NT2/D1 (cell line): ENCODE results near the gene ASAP2.

Experiments
- DNase-seq: peaks from one replicate; pipeline ENCODE4 v3.0.0-alpha.2; 2011; ENCODE audit warnings: low read depth, low spot score
- H3K27me3 ChIP-seq: 2 replicates; pipeline ENCODE4 v1.6.0; 2011; ENCODE audit warnings: mild to moderate bottlenecking; ENCODE audit not compliant: insufficient read length, insufficient read depth
- H3K36me3 ChIP-seq: 2 replicates; pipeline ENCODE4 v1.6.1; 2011; ENCODE audit warnings: mild to moderate bottlenecking, low read length, mixed read lengths; ENCODE audit not compliant: insufficient read depth, insufficient read length
- H3K4me1 ChIP-seq: 2 replicates; pipeline ENCODE4 v1.5.1; 2011; ENCODE audit not compliant: insufficient read depth, insufficient read length
- H3K4me3 ChIP-seq: 2 replicates; pipeline ENCODE4 v1.5.1; 2011; ENCODE audit warnings: low read depth; ENCODE audit not compliant: insufficient read length
- H3K9ac ChIP-seq: 2 replicates; pipeline ENCODE4 v1.6.0; 2011; ENCODE audit warnings: low read depth; ENCODE audit not compliant: insufficient read length
- H3K9me3 ChIP-seq: 2 replicates; pipeline ENCODE4 v1.5.1; 2011; ENCODE audit warnings: mild to moderate bottlenecking, low read length; ENCODE audit not compliant: insufficient read depth
- SUZ12 ChIP-seq: IDR thresholded peaks from 2 replicates; pipeline ENCODE4 v1.6.1; 2011; ENCODE audit not compliant: insufficient read length, insufficient read depth; ENCODE audit errors: extremely low read depth
- YY1 ChIP-seq: IDR thresholded peaks from 2 replicates; pipeline ENCODE4 v1.6.1; 2011; ENCODE audit not compliant: insufficient read length, insufficient read depth
- ZNF274 ChIP-seq: IDR thresholded peaks from 2 replicates; pipeline ENCODE4 v1.6.1; 2011; ENCODE audit warnings: mild to moderate bottlenecking, low read depth, low read length

ASAP2 gene

GRCh38 chr2:9408641-9409151 is 202.1 kb downstream of the ASAP2 start:
- TF ChIP-seq ZNF274 = no peak
- no peak for TF ChIP-seq SUZ12
- no peak for TF ChIP-seq YY1
- no peaks in the 10 kb centered on the region for H3K4me1 ChIP-seq
- no peak overlapping the region for H3K9ac ChIP-seq
- no peak overlapping the region for H3K4me3 ChIP-seq
- DNase-seq = no peak
- peaks cover 48% of the 10 kb centered on the region for H3K36me3 ChIP-seq
- no peaks in the 10 kb centered on the region for H3K27me3 ChIP-seq
- H3K9me3 ChIP-seq = no peaks in the 10 kb centered on the region

GRCh38 chr2:9410108-9410507 is 203.5 kb downstream of the ASAP2 start:
- Histone ChIP-seq H3K4me1 (no peaks in the 10 kb centered on the region), H3K27me3 (no peaks in the 10 kb centered on the region), H3K9ac (no peak overlapping the region), H3K4me3 (no peak overlapping the region), H3K9me3 (no peaks in the 10 kb centered on the region), H3K36me3 (peaks cover 52% of the 10 kb centered on the region)
- DNase-seq = no peak
- TF ChIP-seq SUZ12 (no peak), YY1 (no peak), ZNF274 (no peak)

- TF ChIP-seq YY1 (no peak), SUZ12 (no peak), ZNF274 (no peak)
- peaks cover 47% of the 10 kb centered on the region for H3K36me3 ChIP-seq
Measured at GRCh38 chr2:9412781-9413180, 206.2 kb downstream of the ASAP2 start.

GRCh38 chr2:9415516-9416169 is 209.0 kb downstream of the ASAP2 start:
- no peak for DNase-seq
- Histone ChIP-seq H3K4me3 (no peak overlapping the region), H3K36me3 (peaks cover 45% of the 10 kb centered on the region), H3K9me3 (no peaks in the 10 kb centered on the region), H3K9ac (no peak overlapping the region), H3K27me3 (no peaks in the 10 kb centered on the region), H3K4me1 (no peaks in the 10 kb centered on the region)
- TF ChIP-seq ZNF274 = no peak

More at GRCh38 chr2:9412781-9413180, 206.2 kb downstream of the ASAP2 start:
- no peak for DNase-seq
- no peaks in the 10 kb centered on the region for H3K27me3 ChIP-seq
- no peak overlapping the region for H3K4me3 ChIP-seq
- no peaks in the 10 kb centered on the region for H3K4me1 ChIP-seq
- H3K9me3 ChIP-seq = no peaks in the 10 kb centered on the region
- no peak overlapping the region for H3K9ac ChIP-seq

GRCh38 chr2:9416267-9416961 is 209.8 kb downstream of the ASAP2 start:
- DNase-seq = no peak
- Histone ChIP-seq H3K9ac (no peak overlapping the region), H3K27me3 (no peaks in the 10 kb centered on the region), H3K4me1 (no peaks in the 10 kb centered on the region), H3K36me3 (peaks cover 40% of the 10 kb centered on the region), H3K9me3 (no peaks in the 10 kb centered on the region), H3K4me3 (no peak overlapping the region)
- TF ChIP-seq ZNF274 (no peak), SUZ12 (no peak)

- Histone ChIP-seq H3K9me3 (no peaks in the 10 kb centered on the region), H3K36me3 (peaks cover 38% of the 10 kb centered on the region), H3K9ac (no peak overlapping the region), H3K4me1 (no peaks in the 10 kb centered on the region), H3K27me3 (no peaks in the 10 kb centered on the region), H3K4me3 (no peak overlapping the region)
- no peak for DNase-seq
- TF ChIP-seq ZNF274 = no peak
- TF ChIP-seq YY1 = no peak
- no peak for TF ChIP-seq SUZ12
Measured at GRCh38 chr2:9416962-9417316, 210.3 kb downstream of the ASAP2 start.

GRCh38 chr2:9417725-9418124 is 211.1 kb downstream of the ASAP2 start:
- Histone ChIP-seq H3K4me1 (peaks cover 3% of the 10 kb centered on the region), H3K27me3 (no peaks in the 10 kb centered on the region), H3K9me3 (no peaks in the 10 kb centered on the region), H3K4me3 (no peak overlapping the region), H3K36me3 (peaks cover 32% of the 10 kb centered on the region), H3K9ac (no peak overlapping the region)
- DNase-seq = no peak
- TF ChIP-seq SUZ12 = no peak
- TF ChIP-seq ZNF274 = no peak
- TF ChIP-seq YY1 = no peak
